Adipocyte (in vitro differentiated cells): ENCODE data around the gene SPAAR.
A peak's percentile ranks its signal among the peaks of the same experiment; 100 is the strongest.

Source experiments
- DNase-seq: peaks from one replicate; pipeline ENCODE4 v3.0.0-alpha.2; 2015; ENCODE audit warnings: low read depth
- H3K27me3 ChIP-seq: replicated peaks from 2 replicates; pipeline ENCODE4 v1.7.0; 2013; ENCODE audit warnings: mild to moderate bottlenecking, low read length, moderate library complexity; ENCODE audit not compliant: control insufficient read depth, insufficient read depth
- H3K36me3 ChIP-seq: 2 replicates; pipeline ENCODE4 v1.7.0; 2013; ENCODE audit warnings: low read length, mild to moderate bottlenecking, moderate library complexity; ENCODE audit not compliant: control insufficient read depth, insufficient read depth, severe bottlenecking
- H3K4me1 ChIP-seq: 2 replicates; pipeline ENCODE4 v1.7.0; 2013; ENCODE audit warnings: mild to moderate bottlenecking, low read length, moderate library complexity; ENCODE audit not compliant: control insufficient read depth, insufficient read depth
- H3K4me3 ChIP-seq: 2 replicates; pipeline ENCODE4 v1.7.0; 2013; ENCODE audit warnings: mild to moderate bottlenecking, low read length, moderate library complexity
- H3K9ac ChIP-seq: 2 replicates; pipeline ENCODE4 v1.7.0; 2013; ENCODE audit warnings: mild to moderate bottlenecking, low read length, moderate library complexity
- H3K9me3 ChIP-seq: 2 replicates; pipeline ENCODE4 v1.7.0; 2013; ENCODE audit warnings: mild to moderate bottlenecking, low read length, moderate library complexity; ENCODE audit not compliant: control insufficient read depth

The SPAAR gene

DNA sequence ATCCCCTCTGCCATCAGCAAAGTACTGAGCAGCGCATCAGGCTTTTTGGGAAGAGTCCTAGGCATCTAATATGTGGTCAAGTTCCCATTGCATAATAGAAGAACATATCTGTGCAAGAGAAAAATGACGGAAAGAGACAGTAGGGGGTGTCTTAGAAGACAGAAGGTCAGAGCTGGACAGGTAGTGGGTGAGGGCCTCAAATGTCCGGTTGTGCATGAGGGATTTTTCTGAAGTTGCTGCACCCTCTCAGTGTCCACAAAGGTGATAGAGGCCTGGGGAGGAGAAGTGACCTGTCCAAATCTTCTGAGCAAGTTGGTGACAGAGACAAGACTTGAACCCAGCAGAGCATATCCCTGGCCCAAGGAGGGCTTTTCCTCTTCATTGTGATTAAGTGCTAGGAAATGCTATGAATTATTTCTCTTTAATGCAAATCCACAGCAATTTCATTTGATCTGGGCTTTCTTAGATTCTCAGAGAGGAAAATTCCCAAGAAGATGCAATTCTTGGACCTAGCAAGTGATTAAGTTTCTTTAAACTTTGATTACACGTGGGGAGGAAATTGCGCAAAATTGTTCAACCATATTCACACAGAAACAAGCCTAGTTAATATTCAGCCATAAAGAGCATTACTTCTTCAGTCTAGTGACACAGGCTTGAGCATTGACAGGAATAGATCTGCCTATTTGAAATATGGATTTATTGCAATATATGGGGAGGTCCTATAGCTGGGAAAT lies 49.0 kb downstream of the SPAAR start, which contains the start of gene OR2S2:
OR2S2 (minus strand) TSS at position 51 of the 734 bp plus-strand sequence. CDS start 56 bp downstream, outside the sequence.
- Histone ChIP-seq H3K36me3 (no peaks in the 10 kb centered on the region), H3K9me3 (no peaks in the 10 kb centered on the region), H3K4me3 (no peak within 1 kb of the TSS), H3K4me1 (peaks cover 13% of the 10 kb centered on the region), H3K27me3 (no peaks in the 10 kb centered on the region), H3K9ac (no peak within 1 kb of the TSS)
- DNase-seq, result no peak

DNA sequence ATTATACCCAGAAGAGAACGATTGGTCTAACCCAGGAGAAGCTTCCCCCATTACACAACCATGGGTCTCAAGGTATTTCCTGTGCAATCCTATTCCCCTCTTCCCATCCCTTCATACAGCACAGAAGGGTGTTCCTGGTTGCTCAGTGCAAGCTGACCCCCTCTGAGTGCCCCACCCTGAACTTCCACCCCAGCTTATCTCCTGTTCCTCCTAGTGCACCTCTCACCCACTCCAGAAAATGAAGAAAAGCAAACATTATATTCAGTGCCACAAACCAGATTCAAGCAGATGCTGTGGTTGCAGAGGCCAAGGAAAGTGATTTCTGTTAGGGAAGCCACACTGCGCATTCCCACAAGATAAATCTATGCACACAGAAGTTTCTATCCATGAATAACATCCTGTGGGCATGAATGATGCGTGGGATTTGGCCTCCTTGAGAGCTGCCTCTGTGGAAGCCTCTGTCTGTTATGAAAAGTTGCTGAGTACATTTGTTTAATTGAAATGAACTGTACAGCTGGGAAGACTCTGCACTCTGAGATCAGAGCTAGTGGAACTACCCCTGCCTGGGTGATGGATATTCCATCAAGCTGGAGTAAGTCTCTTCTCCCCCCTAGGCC lies 50.9 kb downstream of the SPAAR start:
- DNase-seq, result peak; percentile 33
- no peaks in the 10 kb centered on the region for H3K9me3 ChIP-seq
- H3K4me3 ChIP-seq, result no peak overlapping the region
- H3K36me3 ChIP-seq, result no peaks in the 10 kb centered on the region
- no peaks in the 10 kb centered on the region for H3K27me3 ChIP-seq
- H3K4me1 ChIP-seq, result peaks cover 13% of the 10 kb centered on the region
- no peak overlapping the region for H3K9ac ChIP-seq
